NT2/D1 (cell line): ENCODE measurements around the gene SNRNP48.

ENCODE experiments used
- SUZ12 ChIP-seq: IDR thresholded peaks from 2 replicates; pipeline ENCODE4 v1.6.1; 2011; ENCODE audit not compliant: insufficient read length, insufficient read depth; ENCODE audit errors: extremely low read depth
- YY1 ChIP-seq: IDR thresholded peaks from 2 replicates; pipeline ENCODE4 v1.6.1; 2011; ENCODE audit not compliant: insufficient read length, insufficient read depth
- ZNF274 ChIP-seq: IDR thresholded peaks from 2 replicates; pipeline ENCODE4 v1.6.1; 2011; ENCODE audit warnings: mild to moderate bottlenecking, low read depth, low read length

- no peak for TF ChIP-seq SUZ12
- no peak for TF ChIP-seq YY1
- TF ChIP-seq ZNF274 = no peak
Observed at GRCh38 chr6:7572213-7572943, 17.6 kb upstream of the SNRNP48 start.
